Ovary (tissue), 3 donors: ENCODE measurements around the gene COL23A1.

ENCODE experiments used
- CTCF ChIP-seq, 3 donors: fragments of 450-650 bp in 2 of 3; fragments of 200-600 bp in 1 of 3; IDR thresholded peaks; one replicate each; pipeline versions ENCODE4 v1.5.1 to v1.8.0; 2016 to 2022; ENCODE audit warnings: antibody characterized with exemption in 3 of 3, mild to moderate bottlenecking in 1 of 3
- POLR2A ChIP-seq: fragments of 450-650 bp; IDR thresholded peaks from one replicate; pipeline ENCODE4 v1.6.1; 2017; ENCODE audit warnings: antibody characterized with exemption, mild to moderate bottlenecking, moderate library complexity
- donor health status: DM: no; HTN: no; CAD: no.

DNA sequence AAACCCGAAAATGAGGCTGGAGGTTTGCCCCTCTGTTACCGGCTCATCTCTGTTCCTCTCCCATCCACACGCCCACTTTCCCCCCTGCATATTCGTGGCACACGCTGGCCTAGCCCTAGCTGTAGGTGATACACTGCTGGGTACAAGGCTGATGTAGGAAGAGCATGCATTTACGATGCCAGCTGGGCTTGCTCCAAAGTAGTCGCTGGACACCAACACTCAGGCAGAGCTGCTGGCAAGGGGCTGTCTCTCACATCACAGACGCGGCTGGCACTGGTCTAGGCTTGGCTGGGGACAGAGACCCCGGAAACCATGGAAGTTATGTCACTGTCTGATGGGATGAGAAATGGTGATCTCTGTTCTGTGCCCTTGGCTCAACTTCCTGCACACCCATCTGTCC is 347.8 kb downstream of the COL23A1 start:
- TF ChIP-seq CTCF (IDR thresholded peaks at IDR 0.05): no peak
- no peak for TF ChIP-seq POLR2A
